ENCODE results near the gene DMWD. TPM values are rescaled to one million over a fixed set of nuclear protein-coding genes. Genes with fewer than 3 reads are reported as not detected.
A peak's percentile ranks its signal among the peaks of the same experiment; 100 is the strongest.

Gene DMWD
- total and polyA plus RNA-seq, 2 of the 13 experiments (the other 11 are each of a cell fraction or from before 2014, with no cell fraction given), result 10.3 to 14.9 TPM

DNA sequence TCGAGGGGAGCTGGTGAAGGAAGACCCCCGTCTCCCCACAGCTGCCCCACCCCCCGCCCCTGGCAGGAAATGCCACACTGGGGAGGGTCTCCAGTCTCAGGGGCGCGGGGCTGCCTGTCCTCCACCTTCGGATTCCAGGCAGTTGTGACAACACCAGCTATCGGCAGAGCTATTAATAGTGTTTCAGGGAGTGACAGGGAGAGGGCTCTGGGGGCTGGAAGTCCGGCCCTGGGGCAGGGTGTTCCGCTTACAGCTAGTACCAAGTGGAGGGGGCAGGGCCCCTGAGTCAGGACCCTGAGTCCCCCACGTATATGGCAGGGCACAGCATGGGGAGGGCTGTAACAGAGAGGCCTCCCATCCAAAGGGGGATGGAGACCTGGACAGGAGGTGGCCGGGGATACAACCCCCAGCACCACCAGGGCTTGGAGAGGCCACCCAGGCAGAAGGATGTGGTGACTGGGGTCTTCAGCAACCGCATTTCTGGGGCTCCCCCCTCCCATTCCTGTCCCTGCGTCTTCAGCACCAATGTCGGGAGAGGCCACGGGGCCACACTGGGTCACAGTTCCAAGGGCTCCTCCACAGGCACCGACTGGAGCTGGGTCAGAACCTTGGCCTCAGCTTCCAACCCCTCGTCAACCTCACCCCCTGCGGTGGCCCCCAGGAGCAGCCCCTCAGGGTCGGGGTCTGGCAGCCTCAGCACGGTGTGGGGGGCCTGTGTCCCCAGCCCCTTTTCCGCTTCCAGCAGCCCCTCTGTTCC is 27.5 kb downstream of the DMWD start (continued):
- TF ChIP-seq SNAPC5 (CRISPR knock-in tag; IDR thresholded peaks at IDR 0.05; ENCODE audit: borderline replicate concordance) (no peak), ZNF883 (CRISPR knock-in tag; IDR thresholded peaks at IDR 0.05; ENCODE audit: not compliant biosample characterization) (no peak), FOXO1 (CRISPR knock-in tag; IDR thresholded peaks at IDR 0.05) (no peak), ZBED4 (CRISPR knock-in tag; IDR thresholded peaks at IDR 0.05; ENCODE audit: borderline replicate concordance) (no peak), RBFOX2 (IDR thresholded peaks at IDR 0.05; ENCODE audit: low read depth, low read length) (peak; percentile 47), BRF2 (CRISPR knock-in tag; IDR thresholded peaks at IDR 0.05) (no peak), ZNF607 (CRISPR knock-in tag; IDR thresholded peaks at IDR 0.05; ENCODE audit: borderline replicate concordance) (no peak), ZNF570 (CRISPR knock-in tag; IDR thresholded peaks at IDR 0.05; ENCODE audit: borderline replicate concordance) (no peak), SP4 (CRISPR knock-in tag; IDR thresholded peaks at IDR 0.05) (no peak), ZNF235 (CRISPR knock-in tag; IDR thresholded peaks at IDR 0.05; ENCODE audit: borderline replicate concordance) (no peak), ZKSCAN8 (CRISPR knock-in tag; IDR thresholded peaks at IDR 0.05; ENCODE audit: borderline replicate concordance) (no peak)
- TF ChIP-seq, protein P1, sequence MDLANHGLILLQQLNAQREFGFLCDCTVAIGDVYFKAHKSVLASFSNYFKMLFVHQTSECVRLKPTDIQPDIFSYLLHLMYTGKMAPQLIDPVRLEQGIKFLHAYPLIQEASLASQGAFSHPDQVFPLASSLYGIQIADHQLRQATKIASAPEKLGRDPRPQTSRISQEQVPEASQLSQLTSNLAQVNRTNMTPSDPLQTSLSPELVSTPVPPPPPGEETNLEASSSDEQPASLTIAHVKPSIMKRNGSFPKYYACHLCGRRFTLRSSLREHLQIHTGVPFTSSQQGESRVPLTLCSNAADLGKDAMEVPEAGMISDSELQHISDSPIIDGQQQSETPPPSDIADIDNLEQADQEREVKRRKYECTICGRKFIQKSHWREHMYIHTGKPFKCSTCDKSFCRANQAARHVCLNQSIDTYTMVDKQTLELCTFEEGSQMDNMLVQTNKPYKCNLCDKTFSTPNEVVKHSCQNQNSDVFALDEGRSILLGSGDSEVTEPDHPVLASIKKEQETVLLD (CRISPR knock-in tag; IDR thresholded peaks at IDR 0.05; ENCODE audit: low read depth), result no peak
- TF ChIP-seq, protein P2, sequence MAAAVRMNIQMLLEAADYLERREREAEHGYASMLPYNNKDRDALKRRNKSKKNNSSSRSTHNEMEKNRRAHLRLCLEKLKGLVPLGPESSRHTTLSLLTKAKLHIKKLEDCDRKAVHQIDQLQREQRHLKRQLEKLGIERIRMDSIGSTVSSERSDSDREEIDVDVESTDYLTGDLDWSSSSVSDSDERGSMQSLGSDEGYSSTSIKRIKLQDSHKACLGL (CRISPR knock-in tag; IDR thresholded peaks at IDR 0.05), result no peak
